HepG2 (cell line): Measurements from ENCODE around the gene CERS4. TPM values are rescaled to one million over a fixed set of nuclear protein-coding genes. Genes with fewer than 3 reads are reported as not detected.
A peak's percentile ranks its signal among the peaks of the same experiment; 100 is the strongest.

Experiments used
- ATAC-seq: fragments of 200-7000 bp; cut with Tn5 transposase; 3 replicates; pipeline ENCODE4 v1.9.1; 2020; ENCODE audit warnings: mild to moderate bottlenecking, moderate library complexity
- BruUV-seq: library from RNA; stranded (reverse); fragments of 400-500 nt; replicated peaks from 2 replicates; lab custom pipeline; 2021; lab: Mats Ljungman, UMichigan
- CTCF ChIA-PET: fragments of 300-600 bp; formaldehyde crosslinking; extraction: SDS; loops from one replicate; lab custom pipeline; 2021; ENCODE audit warnings: low total read pairs, inconsistent platforms, low intra/inter-chr PET ratio; lab: Yijun Ruan, JAX
- POLR2A ChIA-PET: fragments of 350-600 bp; sonication (Branson Sonifier 250); formaldehyde crosslinking; loops from one replicate; lab custom pipeline; 2020; ENCODE audit warnings: antibody characterized with exemption, inconsistent platforms; lab: Yijun Ruan, JAX
- DNase-seq: peaks from one replicate; pipeline ENCODE4 v3.0.0-alpha.2; 2015; ENCODE audit warnings: low spot score
- FAIRE-seq: peaks from 3 replicates; lab custom pipeline; 2011; peaks lifted over from hg19 to GRCh38; lab: Jason Lieb, UNC
- H2AFZ ChIP-seq: one replicate; pipeline ENCODE4 v1.6.1; 2011; ENCODE audit warnings: low read length, inconsistent platforms
- H3K27ac ChIP-seq: fragments of 300-600 bp; 3 replicates; pipeline ENCODE4 v1.8.0; 2011; ENCODE audit warnings: mixed run types, mild to moderate bottlenecking, mixed read lengths, low read length, inconsistent platforms; ENCODE audit not compliant: insufficient read depth; ENCODE audit errors: extremely low read length
- H3K27me3 ChIP-seq, 2 experiments: fragments of 200-600 bp in 1 of 2; 2 replicates in 1 of 2; 3 replicates in 1 of 2; pipeline versions ENCODE4 v1.6.0 to v1.8.0; 2011; ENCODE audit warnings: low read length in 2 of 2, mild to moderate bottlenecking in 2 of 2, moderate library complexity in 2 of 2, inconsistent platforms in 1 of 2; ENCODE audit not compliant: insufficient read depth in 2 of 2, control insufficient read depth in 1 of 2
- H3K36me3 ChIP-seq, 2 experiments: fragments of 200-600 bp in 1 of 2; replicated peaks in 1 of 2; 2 replicates in 1 of 2; 3 replicates in 1 of 2; pipeline versions ENCODE4 v1.5.1 to v1.8.0; 2011; ENCODE audit warnings: low read length in 2 of 2, inconsistent platforms in 1 of 2; ENCODE audit not compliant: insufficient read depth in 2 of 2, control insufficient read depth in 1 of 2
- H3K4me1 ChIP-seq: 2 replicates; pipeline ENCODE4 v1.5.1; 2012; ENCODE audit warnings: low read length, inconsistent platforms; ENCODE audit not compliant: insufficient read depth
- H3K4me2 ChIP-seq: 2 replicates; pipeline ENCODE4 v1.6.0; 2011; ENCODE audit warnings: low read depth, low read length, inconsistent platforms
- H3K4me3 ChIP-seq, 3 experiments: fragments of 200-600 bp in 1 of 3; sonication (generic), shearing (Covaris generic) in 1 of 3; replicated peaks in 1 of 3; 2 replicates each; pipeline ENCODE4 v1.5.1; 2011 to 2016; ENCODE audit warnings: low read length in 3 of 3, inconsistent platforms in 2 of 3, low read depth in 2 of 3, mild to moderate bottlenecking in 2 of 3, control low read depth in 1 of 3, mixed read lengths in 1 of 3; ENCODE audit not compliant: insufficient read depth in 1 of 3
- H3K79me2 ChIP-seq: one replicate; pipeline ENCODE4 v1.6.1; 2011; ENCODE audit warnings: low read length, inconsistent platforms; ENCODE audit not compliant: insufficient read depth
- H3K9ac ChIP-seq: 2 replicates; pipeline ENCODE4 v1.6.0; 2011; ENCODE audit warnings: mild to moderate bottlenecking, low read depth, low read length, inconsistent platforms; ENCODE audit not compliant: insufficient read depth
- H3K9me3 ChIP-seq: 2 replicates; pipeline ENCODE4 v1.5.1; 2012; ENCODE audit warnings: mild to moderate bottlenecking, low read length
- H4K20me1 ChIP-seq: 2 replicates; pipeline ENCODE4 v1.6.0; 2011; ENCODE audit warnings: inconsistent platforms, mild to moderate bottlenecking, low read length, moderate library complexity; ENCODE audit not compliant: insufficient read depth
- AGO2 ChIP-seq: fragments of 200-400 bp; formaldehyde crosslinking; optimal IDR thresholded peaks from 2 replicates; pipeline ENCODE3; 2017; ENCODE audit warnings: mild to moderate bottlenecking, low read depth, low read length, moderate library complexity
- BCL6 ChIP-seq: IDR thresholded peaks from 2 replicates; pipeline ENCODE4 v1.6.1; 2016; ENCODE audit warnings: missing genetic modification reagents, missing compliant biosample characterization
- MED1 ChIP-seq: sonication (generic); formaldehyde crosslinking; IDR thresholded peaks from 2 replicates; pipeline ENCODE4 v1.4.0; 2020; ENCODE audit warnings: missing genetic modification reagents
- PAF1 ChIP-seq: IDR thresholded peaks from 2 replicates; pipeline ENCODE4 v1.6.1; 2016; ENCODE audit warnings: missing genetic modification reagents, missing compliant biosample characterization
- RBFOX2 ChIP-seq: fragments of 200-400 bp; formaldehyde crosslinking; IDR thresholded peaks from 2 replicates; pipeline ENCODE4 v1.6.1; 2017; ENCODE audit warnings: low read depth, mild to moderate bottlenecking, low read length
- WGBS: methylation state at CpG from one replicate; pipeline ENCODE4 v1.1.6; 2017; ENCODE audit warnings: low lambda C conversion rate; 5-methylcytosine and 5-hydroxymethylcytosine counted together
- in situ Hi-C: cut with HindIII; loops from 2 replicates; pipeline ENCODE4 v1.10.0; 2017; ENCODE audit warnings: low pct_unique_long_range_greater_than_20kb; ENCODE audit not compliant: extremely low pct_ligation_motif_present
- intact Hi-C: fragments of 100-400 bp; cut with micrococcal nuclease; formaldehyde crosslinking; loops from one replicate; pipeline ENCODE4 v1.10.0; 2022; ENCODE audit not compliant: unreplicated experiment
- polyA plus RNA-seq, 8 experiments: library from polyadenylated mRNA; depleted of rRNA in 3 of 8; stranded (reverse) in 7 of 8; unstranded in 1 of 8; fragments of >200 nt; fragmentation: Illumina TruSeq in 4 of 8; extraction: Trizol in 4 of 8; gene quantifications; 2 replicates each; pipeline versions ENCODE4 v1.2.1 to v1.2.3, GENCODE V29; 2011 to 2016; ENCODE audit warnings: low read depth in 4 of 8, missing spikeins in 1 of 8, mixed read lengths in 1 of 8; ENCODE audit not compliant: insufficient read depth in 1 of 8
- total RNA-seq, 5 experiments: library from RNA; depleted of rRNA; stranded (reverse); fragments of >200 nt; fragmentation: Illumina TruSeq; extraction: Trizol; gene quantifications; 2 replicates each; pipeline ENCODE4 v1.2.3, GENCODE V29; 2016; ENCODE audit warnings: low read depth in 1 of 5
- TF ChIP-seq, protein P1 (sequence below): sonication (generic); formaldehyde crosslinking; conservative IDR thresholded peaks from 2 replicates; pipeline ENCODE4 v1.8.0; 2022; ENCODE audit warnings: mild to moderate bottlenecking, moderate library complexity, missing genetic modification reagents
- TF ChIP-seq, protein P2 (sequence below): IDR thresholded peaks from 2 replicates; pipeline ENCODE4 v1.6.1; 2016

The CERS4 gene
- total and polyA plus RNA-seq, 2 of the 13 experiments (the other 11 are each of a cell fraction or from before 2014, with no cell fraction given) = 74.7 to 83.5 TPM

DNA sequence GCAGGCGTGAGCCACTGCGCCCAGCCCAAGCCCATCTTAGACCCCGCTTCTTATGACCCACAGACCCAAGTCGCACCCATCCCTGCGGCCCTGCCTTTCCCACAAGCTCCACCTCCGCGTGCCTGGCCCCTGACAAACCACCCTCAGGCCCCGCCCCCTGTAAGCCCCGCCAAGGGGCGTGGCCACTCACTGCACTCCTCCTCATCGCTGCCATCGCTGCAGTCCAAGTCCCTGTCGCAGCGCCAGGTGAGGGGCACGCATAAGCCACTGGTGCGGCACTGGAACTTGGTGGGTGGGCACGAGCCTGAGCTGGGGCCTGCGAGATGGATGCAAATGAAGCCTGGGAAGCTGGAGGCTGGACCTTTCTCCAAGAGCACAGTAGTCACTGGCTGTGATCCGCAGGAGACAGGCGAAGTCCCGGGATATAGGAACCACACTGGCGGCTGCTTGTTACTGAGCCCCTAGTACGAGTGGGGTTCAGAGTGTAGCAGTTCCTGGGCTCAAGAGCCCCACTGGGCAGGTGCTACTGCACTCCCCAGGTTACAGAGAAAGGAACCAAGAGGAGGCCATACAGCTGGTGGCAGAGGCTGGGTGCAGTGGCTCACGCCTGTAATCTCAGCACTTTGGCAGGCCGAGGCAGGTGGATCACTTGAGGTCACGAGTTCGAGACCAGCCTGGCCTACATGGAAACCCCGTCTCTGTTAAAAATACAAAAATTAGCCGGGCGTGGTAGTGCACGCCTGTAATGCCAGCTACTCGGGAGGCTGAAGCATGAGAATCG lies 95.9 kb downstream of the CERS4 start:
- ChIA-PET POLR2A (interaction anchor here (5.8 kb wide), 1 partner anchor 15 kb away, joined by 39 read pairs; the partner anchor contains the start of genes NDUFA7 and RPS28), CTCF (no interaction called here)
- BruUV-seq = no TSS peak
- Histone ChIP-seq H4K20me1 (no peaks in the 10 kb centered on the region), H3K9ac (no peak overlapping the region), H3K9me3 (no peaks in the 10 kb centered on the region), H3K79me2 (peaks cover 17% of the 10 kb centered on the region), H3K27me3 (no peaks in the 10 kb centered on the region), H3K27ac (no peak overlapping the region), H2AFZ (no peak overlapping the region), H3K4me1 (peaks cover 39% of the 10 kb centered on the region), H3K4me3 (no peak overlapping the region), H3K36me3 (peaks cover 12 to 22% of the 10 kb centered on the region in 2 experiments; a peak in 4 of 5 replicates), H3K4me2 (no peak overlapping the region)
- DNase-seq (no peak), FAIRE-seq (no peak), ATAC-seq (no peak)
- peak; percentile 78 for TF ChIP-seq AGO2
- TF ChIP-seq MED1 = no peak
- no peak for TF ChIP-seq PAF1 (CRISPR knock-in tag)
- 0 out of 2 replicates have a peak, but pooled peaks have one; percentile 33 for TF ChIP-seq RBFOX2
- in situ Hi-C loops = loop anchor here (5.0 kb wide), 1 partner anchor 43 kb away; no protein-coding TSS in a partner anchor
- 90% methylated on average over 30 of the region's 33 CpGs for WGBS
- intact Hi-C loops = no loop called here

DNA sequence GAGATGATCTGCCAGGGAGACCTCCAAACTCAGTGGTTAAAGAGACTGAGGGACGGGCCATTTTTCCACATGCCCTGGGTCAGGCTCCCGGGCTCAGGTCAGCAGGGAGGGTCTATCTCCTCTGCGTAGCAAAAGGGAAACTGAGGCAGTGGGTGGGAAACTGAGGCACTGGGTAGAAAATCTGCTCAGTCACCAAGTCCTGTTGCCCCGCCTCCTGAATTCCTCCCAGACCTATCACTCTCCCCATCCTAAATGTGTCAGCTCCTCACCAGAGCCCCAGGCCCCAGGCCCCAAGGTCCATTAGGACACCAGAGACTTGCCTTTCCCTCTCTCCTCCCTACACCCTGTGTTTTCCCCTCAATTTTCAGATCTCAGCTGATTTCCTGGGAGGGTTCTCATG lies 96.6 kb downstream of the CERS4 start:
- DNase-seq (no peak), FAIRE-seq (no peak), ATAC-seq (no peak)
- ChIA-PET POLR2A (interaction anchor here (5.8 kb wide), 1 partner anchor 14 kb away, joined by 39 read pairs; the partner anchor contains the start of genes NDUFA7 and RPS28), CTCF (no interaction called here)
- Histone ChIP-seq H3K4me2 (peak overlapping the region; percentile 98; the same call in 1 of the 2 replicates), H3K9me3 (no peaks in the 10 kb centered on the region), H3K36me3 (peaks cover 14 to 25% of the 10 kb centered on the region in 2 experiments; a peak in 4 of 5 replicates), H3K9ac (no peak overlapping the region), H2AFZ (no peak overlapping the region), H3K4me3 (no peak overlapping the region), H3K79me2 (peaks cover 17% of the 10 kb centered on the region), H3K4me1 (peaks cover 39% of the 10 kb centered on the region), H3K27me3 (no peaks in the 10 kb centered on the region), H3K27ac (peak overlapping the region; percentile 20), H4K20me1 (no peaks in the 10 kb centered on the region)
- BruUV-seq = no TSS peak
- WGBS = 100% methylated on average over 2 of the region's 4 CpGs
- intact Hi-C loops = no loop called here
- in situ Hi-C loops = loop anchor here (5.0 kb wide), 1 partner anchor 43 kb away; no protein-coding TSS in a partner anchor
- TF ChIP-seq, protein P1, sequence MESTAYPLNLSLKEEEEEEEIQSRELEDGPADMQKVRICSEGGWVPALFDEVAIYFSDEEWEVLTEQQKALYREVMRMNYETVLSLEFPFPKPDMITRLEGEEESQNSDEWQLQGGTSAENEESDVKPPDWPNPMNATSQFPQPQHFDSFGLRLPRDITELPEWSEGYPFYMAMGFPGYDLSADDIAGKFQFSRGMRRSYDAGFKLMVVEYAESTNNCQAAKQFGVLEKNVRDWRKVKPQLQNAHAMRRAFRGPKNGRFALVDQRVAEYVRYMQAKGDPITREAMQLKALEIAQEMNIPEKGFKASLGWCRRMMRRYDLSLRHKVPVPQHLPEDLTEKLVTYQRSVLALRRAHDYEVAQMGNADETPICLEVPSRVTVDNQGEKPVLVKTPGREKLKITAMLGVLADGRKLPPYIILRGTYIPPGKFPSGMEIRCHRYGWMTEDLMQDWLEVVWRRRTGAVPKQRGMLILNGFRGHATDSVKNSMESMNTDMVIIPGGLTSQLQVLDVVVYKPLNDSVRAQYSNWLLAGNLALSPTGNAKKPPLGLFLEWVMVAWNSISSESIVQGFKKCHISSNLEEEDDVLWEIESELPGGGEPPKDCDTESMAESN (CRISPR knock-in tag) = no peak
- no peak for TF ChIP-seq BCL6 (CRISPR knock-in tag)
- TF ChIP-seq, protein P2, sequence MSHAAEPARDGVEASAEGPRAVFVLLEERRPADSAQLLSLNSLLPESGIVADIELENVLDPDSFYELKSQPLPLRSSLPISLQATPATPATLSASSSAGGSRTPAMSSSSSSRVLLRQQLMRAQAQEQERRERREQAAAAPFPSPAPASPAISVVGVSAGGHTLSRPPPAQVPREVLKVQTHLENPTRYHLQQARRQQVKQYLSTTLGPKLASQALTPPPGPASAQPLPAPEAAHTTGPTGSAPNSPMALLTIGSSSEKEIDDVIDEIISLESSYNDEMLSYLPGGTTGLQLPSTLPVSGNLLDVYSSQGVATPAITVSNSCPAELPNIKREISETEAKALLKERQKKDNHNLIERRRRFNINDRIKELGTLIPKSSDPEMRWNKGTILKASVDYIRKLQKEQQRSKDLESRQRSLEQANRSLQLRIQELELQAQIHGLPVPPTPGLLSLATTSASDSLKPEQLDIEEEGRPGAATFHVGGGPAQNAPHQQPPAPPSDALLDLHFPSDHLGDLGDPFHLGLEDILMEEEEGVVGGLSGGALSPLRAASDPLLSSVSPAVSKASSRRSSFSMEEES (CRISPR knock-in tag) = no peak
